K562 (cell line): ENCODE measurements around the gene MYL5. TPM values are rescaled to one million over a fixed set of nuclear protein-coding genes. Genes with fewer than 3 reads are reported as not detected.

Experiments used
- ATAC-seq: fragments of 200-7000 bp; cut with Tn5 transposase; 3 replicates; pipeline ENCODE4 v1.9.1; 2020; ENCODE audit warnings: moderate library complexity
- BruUV-seq: library from RNA; stranded (reverse); fragments of 400-500 nt; replicated peaks from 2 replicates; lab custom pipeline; 2021; lab: Mats Ljungman, UMichigan
- CTCF ChIA-PET: fragments of 300-600 bp; formaldehyde crosslinking; extraction: SDS; loops from one replicate; lab custom pipeline; 2021; ENCODE audit warnings: low intra/inter-chr PET ratio; lab: Yijun Ruan, JAX
- POLR2A ChIA-PET: fragments of 300-600, 350-650 bp; sonication (Branson Sonifier 250); formaldehyde crosslinking; extraction: SDS; loops from one replicate; lab custom pipeline; 2021; ENCODE audit warnings: antibody characterized with exemption, inconsistent platforms; lab: Yijun Ruan, JAX
- DNase-seq, 4 experiments: peaks; one replicate each; pipeline versions ENCODE4 v3.0.0 to v3.0.0-alpha.2; 2011 to 2018; ENCODE audit warnings: low spot score in 3 of 4, mixed read lengths in 3 of 4; ENCODE audit errors: extremely low read depth in 1 of 4
- FAIRE-seq: peaks from 2 replicates; lab custom pipeline; 2011; peaks lifted over from hg19 to GRCh38; lab: Jason Lieb, UNC
- H2AFZ ChIP-seq: 2 replicates; pipeline ENCODE4 v1.6.0; 2011; ENCODE audit warnings: low read depth, low read length, control low read depth, inconsistent platforms
- H3K27ac ChIP-seq: fragments of 200-600 bp; 3 replicates; pipeline ENCODE4 v1.8.0; 2011; ENCODE audit warnings: low read depth, mild to moderate bottlenecking, control low read depth, inconsistent platforms, low read length, moderate library complexity, mixed read lengths; ENCODE audit errors: extremely low read depth
- H3K27me3 ChIP-seq, 2 experiments: fragments of 300-600 bp in 1 of 2; 2 replicates in 1 of 2; 3 replicates in 1 of 2; pipeline versions ENCODE4 v1.6.0 to v1.8.0; 2011; ENCODE audit warnings: inconsistent platforms in 2 of 2, low read length in 2 of 2, mild to moderate bottlenecking in 1 of 2, mixed read lengths in 1 of 2, moderate library complexity in 1 of 2; ENCODE audit not compliant: control insufficient read depth in 2 of 2, insufficient read depth in 2 of 2
- H3K36me3 ChIP-seq: fragments of 300-600 bp; 3 replicates; pipeline ENCODE4 v1.8.0; 2011; ENCODE audit warnings: mild to moderate bottlenecking, low read length, inconsistent platforms; ENCODE audit not compliant: control insufficient read depth, insufficient read depth
- H3K4me1 ChIP-seq, 2 experiments: fragments of 200-600 bp in 1 of 2; replicated peaks in 1 of 2; 2 replicates in 1 of 2; 3 replicates in 1 of 2; pipeline versions ENCODE4 v1.5.1 to v1.8.0; 2011; ENCODE audit warnings: inconsistent platforms in 2 of 2, low read length in 2 of 2, mild to moderate bottlenecking in 1 of 2, mixed read lengths in 1 of 2, moderate library complexity in 1 of 2; ENCODE audit not compliant: control insufficient read depth in 2 of 2, insufficient read depth in 2 of 2
- H3K4me2 ChIP-seq: 2 replicates; pipeline ENCODE4 v1.6.1; 2011; ENCODE audit warnings: low read length, control low read depth, inconsistent platforms, mixed read lengths; ENCODE audit not compliant: insufficient read depth
- H3K4me3 ChIP-seq: fragments of 200-600 bp; sonication (generic), shearing (Covaris generic); 2 replicates; pipeline ENCODE4 v1.5.1; 2016; ENCODE audit warnings: control low read depth, inconsistent platforms
- H3K79me2 ChIP-seq: fragments of 200-600 bp; 3 replicates; pipeline ENCODE4 v1.8.0; 2011; ENCODE audit warnings: low read length, inconsistent platforms; ENCODE audit not compliant: control insufficient read depth, insufficient read depth
- H3K9ac ChIP-seq, 2 experiments: 2 replicates each; pipeline versions ENCODE4 v1.6.0 to v1.6.1; 2011; ENCODE audit warnings: low read depth in 2 of 2, low read length in 2 of 2, control low read depth in 1 of 2, inconsistent platforms in 1 of 2, mild to moderate bottlenecking in 1 of 2, mixed read lengths in 1 of 2; ENCODE audit not compliant: insufficient read depth in 1 of 2
- H3K9me1 ChIP-seq: one replicate; pipeline ENCODE4 v1.6.0; 2011; ENCODE audit warnings: inconsistent platforms, mild to moderate bottlenecking, low read length, moderate library complexity; ENCODE audit not compliant: control insufficient read depth, insufficient read depth
- H3K9me3 ChIP-seq: replicated peaks from 2 replicates; pipeline ENCODE4 v1.5.1; 2011; ENCODE audit warnings: low read depth, low read length, inconsistent platforms; ENCODE audit not compliant: control insufficient read depth, insufficient read depth
- H4K20me1 ChIP-seq: replicated peaks from 2 replicates; pipeline ENCODE4 v1.6.1; 2011; ENCODE audit warnings: low read length, inconsistent platforms, mixed read lengths; ENCODE audit not compliant: control insufficient read depth, insufficient read depth
- CSDE1 ChIP-seq, 2 experiments: fragments of 450-650 bp; IDR thresholded peaks; 2 replicates each; pipeline ENCODE4 v1.6.1; 2016; ENCODE audit warnings: mild to moderate bottlenecking in 1 of 2
- CTBP1 ChIP-seq: fragments of 450-650 bp; IDR thresholded peaks from 2 replicates; pipeline ENCODE4 v1.6.1; 2016; ENCODE audit warnings: borderline replicate concordance
- HNRNPL ChIP-seq: fragments of 200-400 bp; formaldehyde crosslinking; IDR thresholded peaks from 2 replicates; pipeline ENCODE4 v1.6.1; 2017; ENCODE audit warnings: low read depth, mild to moderate bottlenecking, low read length
- NR3C1 ChIP-seq: sonication (generic); formaldehyde crosslinking; IDR thresholded peaks from 2 replicates; pipeline ENCODE4 v1.8.1; 2022; ENCODE audit warnings: missing genetic modification reagents
- SAP30 ChIP-seq: fragments of 200-600 bp; sonication (generic); IDR thresholded peaks from 2 replicates; pipeline ENCODE4 v1.6.1; 2012; ENCODE audit warnings: borderline replicate concordance, low read depth, mild to moderate bottlenecking, moderate library complexity, low read length, control low read depth, inconsistent platforms; ENCODE audit not compliant: insufficient read depth, poor library complexity, severe bottlenecking
- WGBS: fragments of 100-300 bp; shearing (Covaris generic); methylation state at CpG from one replicate; pipeline ENCODE4 v1.1.6; 2016; ENCODE audit warnings: low coverage, mixed read lengths; ENCODE audit not compliant: insufficient coverage; ENCODE audit errors: missing lambda C conversion rate; 5-methylcytosine and 5-hydroxymethylcytosine counted together
- in situ Hi-C: fragments of 300-500 bp; cut with MboI; formaldehyde crosslinking; loops from 4 replicates; pipeline ENCODE4 v1.15.0; 2018; ENCODE audit warnings: inconsistent platforms, mixed read lengths
- intact Hi-C: fragments of 100-400 bp; cut with micrococcal nuclease; formaldehyde crosslinking; loops from 2 replicates; pipeline ENCODE4 v1.14.2; 2022
- polyA plus RNA-seq, 8 experiments: library from polyadenylated mRNA; depleted of rRNA in 4 of 8; stranded (reverse) in 5 of 8; unstranded in 3 of 8; fragments of >200 nt; fragmentation: Nextera tagmentation in 2 of 8; fragmentation: Illumina TruSeq in 1 of 8; extraction: Ambion mirVana in 2 of 8; extraction: Trizol in 1 of 8; gene quantifications; 2 replicates each; pipeline versions ENCODE4 v1.2.1 to v1.2.3, GENCODE V29; 2011 to 2014; ENCODE audit warnings: inconsistent platforms in 1 of 8, missing spikeins in 1 of 8
- total RNA-seq, 7 experiments: library from RNA; depleted of rRNA in 6 of 7; stranded (reverse); fragments of >200 nt in 6 of 7; fragmentation: Illumina TruSeq in 2 of 7; extraction: Trizol in 2 of 7; gene quantifications; 2 replicates each; pipeline versions ENCODE4 v1.2.1 to v1.2.3, GENCODE V29; 2011 to 2021; ENCODE audit warnings: low replicate concordance in 1 of 7
- TF ChIP-seq, protein P1 (sequence below): conservative IDR thresholded peaks from 2 replicates; pipeline ENCODE4 v1.6.1; 2011; ENCODE audit warnings: low read depth, mild to moderate bottlenecking, low read length; ENCODE audit not compliant: control insufficient read depth
- TF ChIP-seq, protein P2 (sequence below): fragments of 200-600 bp; sonication (generic); IDR thresholded peaks from one replicate; pipeline ENCODE4 v1.6.1; 2012; ENCODE audit warnings: mild to moderate bottlenecking, low read depth, low read length, inconsistent platforms
- TF ChIP-seq, protein P3 (sequence below): fragments of 200-800 bp; sonication (Bioruptor generic); IDR thresholded peaks from 2 replicates; pipeline ENCODE4 v1.6.1; 2017; ENCODE audit warnings: missing genetic modification characterization, missing compliant biosample characterization

MYL5 gene
- total and polyA plus RNA-seq, 9 of the 15 experiments (the other 6 are each of a cell fraction or from before 2014, with no cell fraction given), result 1.4 to 10.0 (median 4.1) TPM

DNA sequence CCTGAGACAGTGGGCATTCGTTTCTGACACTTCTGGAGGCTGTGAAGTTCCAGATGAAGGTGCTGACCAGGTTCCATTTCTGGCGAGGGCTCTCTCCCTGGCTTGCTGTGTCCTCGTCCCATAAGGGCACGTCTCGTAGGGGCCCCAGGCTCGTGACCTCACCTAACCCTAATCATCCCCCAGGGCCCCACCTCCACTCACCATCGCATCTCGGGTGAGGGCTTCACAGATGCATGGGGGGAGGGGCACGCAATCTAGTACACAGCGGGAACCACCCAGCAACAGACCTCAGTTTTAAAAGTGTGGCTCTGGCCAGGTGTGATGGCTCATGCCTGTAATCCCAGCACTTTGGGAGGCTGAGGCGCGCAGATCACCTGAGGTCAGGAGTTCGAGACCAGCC is 26.9 kb upstream of the MYL5 start:
- no peaks in the 10 kb centered on the region for H3K79me2 ChIP-seq
- no peak for DNase-seq
- H3K36me3 ChIP-seq, result no peaks in the 10 kb centered on the region
- 23% methylated on average over 13 of the region's 13 CpGs for WGBS
- peaks cover 0 to 40% of the 10 kb centered on the region in 2 experiments; a peak in 2 of 5 replicates for H3K4me1 ChIP-seq
- H3K4me3 ChIP-seq, result no peak overlapping the region
- peaks cover 2% of the 10 kb centered on the region; the same call in 1 of the 2 replicates for H3K9me3 ChIP-seq
- no peaks in the 10 kb centered on the region for H3K9me1 ChIP-seq
- H4K20me1 ChIP-seq, result no peaks in the 10 kb centered on the region
- CTCF ChIA-PET, result no interaction called here
- in situ Hi-C loops (no loop called here), intact Hi-C loops (no loop called here)
- no TSS peak for BruUV-seq
- no peak overlapping the region for H2AFZ ChIP-seq
- POLR2A ChIA-PET, result no interaction called here
- peaks cover 31 to 61% of the 10 kb centered on the region in 2 experiments; a peak in 3 of 5 replicates for H3K27me3 ChIP-seq
- FAIRE-seq, result no peak
- H3K9ac ChIP-seq, result no peak overlapping the region
- no peak for ATAC-seq
- no peak overlapping the region for H3K27ac ChIP-seq
- no peak overlapping the region for H3K4me2 ChIP-seq
- TF ChIP-seq, protein P1, sequence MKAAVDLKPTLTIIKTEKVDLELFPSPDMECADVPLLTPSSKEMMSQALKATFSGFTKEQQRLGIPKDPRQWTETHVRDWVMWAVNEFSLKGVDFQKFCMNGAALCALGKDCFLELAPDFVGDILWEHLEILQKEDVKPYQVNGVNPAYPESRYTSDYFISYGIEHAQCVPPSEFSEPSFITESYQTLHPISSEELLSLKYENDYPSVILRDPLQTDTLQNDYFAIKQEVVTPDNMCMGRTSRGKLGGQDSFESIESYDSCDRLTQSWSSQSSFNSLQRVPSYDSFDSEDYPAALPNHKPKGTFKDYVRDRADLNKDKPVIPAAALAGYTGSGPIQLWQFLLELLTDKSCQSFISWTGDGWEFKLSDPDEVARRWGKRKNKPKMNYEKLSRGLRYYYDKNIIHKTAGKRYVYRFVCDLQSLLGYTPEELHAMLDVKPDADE, result no peak
- no peak for TF ChIP-seq CTBP1
- TF ChIP-seq SAP30, result no peak
- no peak for TF ChIP-seq HNRNPL
- no peak for TF ChIP-seq CSDE1 (IDR thresholded peaks at IDR 0.05)
- TF ChIP-seq, protein P2, sequence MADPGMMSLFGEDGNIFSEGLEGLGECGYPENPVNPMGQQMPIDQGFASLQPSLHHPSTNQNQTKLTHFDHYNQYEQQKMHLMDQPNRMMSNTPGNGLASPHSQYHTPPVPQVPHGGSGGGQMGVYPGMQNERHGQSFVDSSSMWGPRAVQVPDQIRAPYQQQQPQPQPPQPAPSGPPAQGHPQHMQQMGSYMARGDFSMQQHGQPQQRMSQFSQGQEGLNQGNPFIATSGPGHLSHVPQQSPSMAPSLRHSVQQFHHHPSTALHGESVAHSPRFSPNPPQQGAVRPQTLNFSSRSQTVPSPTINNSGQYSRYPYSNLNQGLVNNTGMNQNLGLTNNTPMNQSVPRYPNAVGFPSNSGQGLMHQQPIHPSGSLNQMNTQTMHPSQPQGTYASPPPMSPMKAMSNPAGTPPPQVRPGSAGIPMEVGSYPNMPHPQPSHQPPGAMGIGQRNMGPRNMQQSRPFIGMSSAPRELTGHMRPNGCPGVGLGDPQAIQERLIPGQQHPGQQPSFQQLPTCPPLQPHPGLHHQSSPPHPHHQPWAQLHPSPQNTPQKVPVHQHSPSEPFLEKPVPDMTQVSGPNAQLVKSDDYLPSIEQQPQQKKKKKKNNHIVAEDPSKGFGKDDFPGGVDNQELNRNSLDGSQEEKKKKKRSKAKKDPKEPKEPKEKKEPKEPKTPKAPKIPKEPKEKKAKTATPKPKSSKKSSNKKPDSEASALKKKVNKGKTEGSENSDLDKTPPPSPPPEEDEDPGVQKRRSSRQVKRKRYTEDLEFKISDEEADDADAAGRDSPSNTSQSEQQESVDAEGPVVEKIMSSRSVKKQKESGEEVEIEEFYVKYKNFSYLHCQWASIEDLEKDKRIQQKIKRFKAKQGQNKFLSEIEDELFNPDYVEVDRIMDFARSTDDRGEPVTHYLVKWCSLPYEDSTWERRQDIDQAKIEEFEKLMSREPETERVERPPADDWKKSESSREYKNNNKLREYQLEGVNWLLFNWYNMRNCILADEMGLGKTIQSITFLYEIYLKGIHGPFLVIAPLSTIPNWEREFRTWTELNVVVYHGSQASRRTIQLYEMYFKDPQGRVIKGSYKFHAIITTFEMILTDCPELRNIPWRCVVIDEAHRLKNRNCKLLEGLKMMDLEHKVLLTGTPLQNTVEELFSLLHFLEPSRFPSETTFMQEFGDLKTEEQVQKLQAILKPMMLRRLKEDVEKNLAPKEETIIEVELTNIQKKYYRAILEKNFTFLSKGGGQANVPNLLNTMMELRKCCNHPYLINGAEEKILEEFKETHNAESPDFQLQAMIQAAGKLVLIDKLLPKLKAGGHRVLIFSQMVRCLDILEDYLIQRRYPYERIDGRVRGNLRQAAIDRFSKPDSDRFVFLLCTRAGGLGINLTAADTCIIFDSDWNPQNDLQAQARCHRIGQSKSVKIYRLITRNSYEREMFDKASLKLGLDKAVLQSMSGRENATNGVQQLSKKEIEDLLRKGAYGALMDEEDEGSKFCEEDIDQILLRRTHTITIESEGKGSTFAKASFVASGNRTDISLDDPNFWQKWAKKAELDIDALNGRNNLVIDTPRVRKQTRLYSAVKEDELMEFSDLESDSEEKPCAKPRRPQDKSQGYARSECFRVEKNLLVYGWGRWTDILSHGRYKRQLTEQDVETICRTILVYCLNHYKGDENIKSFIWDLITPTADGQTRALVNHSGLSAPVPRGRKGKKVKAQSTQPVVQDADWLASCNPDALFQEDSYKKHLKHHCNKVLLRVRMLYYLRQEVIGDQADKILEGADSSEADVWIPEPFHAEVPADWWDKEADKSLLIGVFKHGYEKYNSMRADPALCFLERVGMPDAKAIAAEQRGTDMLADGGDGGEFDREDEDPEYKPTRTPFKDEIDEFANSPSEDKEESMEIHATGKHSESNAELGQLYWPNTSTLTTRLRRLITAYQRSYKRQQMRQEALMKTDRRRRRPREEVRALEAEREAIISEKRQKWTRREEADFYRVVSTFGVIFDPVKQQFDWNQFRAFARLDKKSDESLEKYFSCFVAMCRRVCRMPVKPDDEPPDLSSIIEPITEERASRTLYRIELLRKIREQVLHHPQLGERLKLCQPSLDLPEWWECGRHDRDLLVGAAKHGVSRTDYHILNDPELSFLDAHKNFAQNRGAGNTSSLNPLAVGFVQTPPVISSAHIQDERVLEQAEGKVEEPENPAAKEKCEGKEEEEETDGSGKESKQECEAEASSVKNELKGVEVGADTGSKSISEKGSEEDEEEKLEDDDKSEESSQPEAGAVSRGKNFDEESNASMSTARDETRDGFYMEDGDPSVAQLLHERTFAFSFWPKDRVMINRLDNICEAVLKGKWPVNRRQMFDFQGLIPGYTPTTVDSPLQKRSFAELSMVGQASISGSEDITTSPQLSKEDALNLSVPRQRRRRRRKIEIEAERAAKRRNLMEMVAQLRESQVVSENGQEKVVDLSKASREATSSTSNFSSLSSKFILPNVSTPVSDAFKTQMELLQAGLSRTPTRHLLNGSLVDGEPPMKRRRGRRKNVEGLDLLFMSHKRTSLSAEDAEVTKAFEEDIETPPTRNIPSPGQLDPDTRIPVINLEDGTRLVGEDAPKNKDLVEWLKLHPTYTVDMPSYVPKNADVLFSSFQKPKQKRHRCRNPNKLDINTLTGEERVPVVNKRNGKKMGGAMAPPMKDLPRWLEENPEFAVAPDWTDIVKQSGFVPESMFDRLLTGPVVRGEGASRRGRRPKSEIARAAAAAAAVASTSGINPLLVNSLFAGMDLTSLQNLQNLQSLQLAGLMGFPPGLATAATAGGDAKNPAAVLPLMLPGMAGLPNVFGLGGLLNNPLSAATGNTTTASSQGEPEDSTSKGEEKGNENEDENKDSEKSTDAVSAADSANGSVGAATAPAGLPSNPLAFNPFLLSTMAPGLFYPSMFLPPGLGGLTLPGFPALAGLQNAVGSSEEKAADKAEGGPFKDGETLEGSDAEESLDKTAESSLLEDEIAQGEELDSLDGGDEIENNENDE, result no peak
- no peak for TF ChIP-seq NR3C1 (CRISPR knock-in tag)
- TF ChIP-seq, protein P3, sequence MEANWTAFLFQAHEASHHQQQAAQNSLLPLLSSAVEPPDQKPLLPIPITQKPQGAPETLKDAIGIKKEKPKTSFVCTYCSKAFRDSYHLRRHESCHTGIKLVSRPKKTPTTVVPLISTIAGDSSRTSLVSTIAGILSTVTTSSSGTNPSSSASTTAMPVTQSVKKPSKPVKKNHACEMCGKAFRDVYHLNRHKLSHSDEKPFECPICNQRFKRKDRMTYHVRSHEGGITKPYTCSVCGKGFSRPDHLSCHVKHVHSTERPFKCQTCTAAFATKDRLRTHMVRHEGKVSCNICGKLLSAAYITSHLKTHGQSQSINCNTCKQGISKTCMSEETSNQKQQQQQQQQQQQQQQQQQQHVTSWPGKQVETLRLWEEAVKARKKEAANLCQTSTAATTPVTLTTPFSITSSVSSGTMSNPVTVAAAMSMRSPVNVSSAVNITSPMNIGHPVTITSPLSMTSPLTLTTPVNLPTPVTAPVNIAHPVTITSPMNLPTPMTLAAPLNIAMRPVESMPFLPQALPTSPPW (CRISPR knock-in tag), result no peak
